ENCODE results near the gene C5orf47. TPM values are rescaled to one million over a fixed set of nuclear protein-coding genes. Genes with fewer than 3 reads are reported as not detected.

The C5orf47 gene
- total RNA-seq, 1 experiment from 2014 or later: not detected

DNA sequence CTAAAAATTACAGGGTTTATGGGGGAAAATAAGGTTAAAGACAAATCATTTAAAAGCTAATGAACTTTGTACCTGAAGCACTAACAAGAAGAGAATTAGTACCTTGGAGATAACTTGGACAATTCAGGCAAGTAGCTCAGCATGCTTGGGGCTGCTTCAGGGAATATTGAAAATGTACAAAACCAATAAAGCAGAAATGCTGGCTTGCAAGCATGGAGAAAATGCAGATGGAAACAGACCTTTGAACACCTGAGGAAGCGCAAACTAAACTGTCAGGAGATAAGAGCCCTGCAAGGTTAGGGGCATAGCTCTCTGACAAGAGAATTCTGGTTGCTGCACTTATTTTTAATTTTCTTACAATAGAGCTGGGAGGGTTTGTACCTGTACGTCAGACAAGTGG, 42.6 kb upstream of the C5orf47 start (continued):
- TF ChIP-seq POLR2AphosphoS5 (IDR thresholded peaks at IDR 0.05; ENCODE audit: low read depth, low read length) (no peak), CEBPB (IDR thresholded peaks at IDR 0.05; ENCODE audit: low read depth) (no peak), POLR2A (IDR thresholded peaks at IDR 0.05; ENCODE audit: borderline replicate concordance, extremely low read depth, insufficient read depth, insufficient read length) (no peak), EGR1 (IDR thresholded peaks at IDR 0.05; ENCODE audit: low read depth) (no peak)

DNA sequence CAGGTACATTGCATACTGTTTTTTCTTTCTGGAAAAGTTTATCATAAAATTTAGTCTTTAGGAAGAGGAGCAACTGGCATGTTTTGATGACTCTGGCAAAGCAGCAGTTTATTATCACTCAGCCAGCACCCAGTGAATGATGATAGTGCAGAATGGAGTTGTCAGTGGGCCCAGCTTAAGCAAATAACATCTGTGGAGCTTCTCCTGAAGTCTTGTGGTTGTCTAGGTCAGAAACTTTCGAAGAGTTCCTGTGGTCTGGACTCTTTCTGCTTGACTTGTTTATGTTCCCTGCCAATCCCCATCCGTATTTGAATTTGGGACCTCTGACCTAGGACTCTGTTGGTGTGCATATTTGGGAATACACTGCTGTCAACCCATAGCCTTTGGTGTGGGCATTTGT, 38.1 kb upstream of the C5orf47 start:
- Histone ChIP-seq H4K20me1 (ENCODE audit: insufficient read depth) (no peaks in the 10 kb centered on the region), H3K9ac (ENCODE audit: low read length) (no peak overlapping the region), H3K4me2 (ENCODE audit: low read length) (no peak overlapping the region), H3K27ac (ENCODE audit: low read depth, low read length) (no peak overlapping the region), H3K27me3 (ENCODE audit: insufficient read depth, low read length) (no peaks in the 10 kb centered on the region), H3K9me2 (ENCODE audit: insufficient read depth) (no peaks in the 10 kb centered on the region), H3K9me3 (ENCODE audit: control insufficient read depth in 1 of 2, insufficient read depth in 1 of 2, low read depth in 1 of 2, low read length in 2 of 2) (no peaks in the 10 kb centered on the region), H3K4me3 (replicated peaks in 1 of 2; ENCODE audit: low read depth in 1 of 2, low read length in 2 of 2) (no peak overlapping the region), H2AFZ (ENCODE audit: low read depth, low read length, poor library complexity, severe bottlenecking) (no peak overlapping the region), H3K4me1 (ENCODE audit: control insufficient read depth in 1 of 2, insufficient read depth in 2 of 2, low read length in 2 of 2) (no peaks in the 10 kb centered on the region), H3K36me3 (ENCODE audit: control insufficient read depth in 1 of 2, insufficient read depth in 2 of 2, low read length in 2 of 2) (peaks cover 0 to 6% of the 10 kb centered on the region in 2 experiments; a peak in 1 of 4 replicates), H3K79me2 (ENCODE audit: insufficient read depth, low read length) (no peaks in the 10 kb centered on the region)
- BruUV-seq (replicated peaks): no TSS peak
- TF ChIP-seq CBX3 (IDR thresholded peaks at IDR 0.05; ENCODE audit: low read depth): no peak
- no peak for TF ChIP-seq SIN3A (IDR thresholded peaks at IDR 0.05; ENCODE audit: low read depth)
- no peak for TF ChIP-seq EGR1 (IDR thresholded peaks at IDR 0.05; ENCODE audit: low read depth)
- TF ChIP-seq POLR2AphosphoS5 (IDR thresholded peaks at IDR 0.05; ENCODE audit: low read depth, low read length): no peak
- no peak for TF ChIP-seq ZFX (IDR thresholded peaks at IDR 0.05)
- no peak for TF ChIP-seq SRF (IDR thresholded peaks at IDR 0.05; ENCODE audit: low read depth)
- TF ChIP-seq EZH2 (IDR thresholded peaks at IDR 0.05): no peak
- no peak for TF ChIP-seq POLR2A (IDR thresholded peaks at IDR 0.05; ENCODE audit: borderline replicate concordance, extremely low read depth, insufficient read depth, insufficient read length)
- TF ChIP-seq TCF7L2 (IDR thresholded peaks at IDR 0.05; ENCODE audit: borderline replicate concordance, extremely low read depth, insufficient read depth, insufficient read length): no peak
- no peak for TF ChIP-seq YY1 (IDR thresholded peaks at IDR 0.05; ENCODE audit: extremely low read depth, insufficient replicate concordance, low read depth, low read length)
- TF ChIP-seq, protein P1, sequence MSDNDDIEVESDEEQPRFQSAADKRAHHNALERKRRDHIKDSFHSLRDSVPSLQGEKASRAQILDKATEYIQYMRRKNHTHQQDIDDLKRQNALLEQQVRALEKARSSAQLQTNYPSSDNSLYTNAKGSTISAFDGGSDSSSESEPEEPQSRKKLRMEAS (IDR thresholded peaks at IDR 0.05): no peak
- TF ChIP-seq JUND (IDR thresholded peaks at IDR 0.05): no peak
- TF ChIP-seq FOSL1 (IDR thresholded peaks at IDR 0.05; ENCODE audit: low read depth): no peak
- TF ChIP-seq, protein P2, sequence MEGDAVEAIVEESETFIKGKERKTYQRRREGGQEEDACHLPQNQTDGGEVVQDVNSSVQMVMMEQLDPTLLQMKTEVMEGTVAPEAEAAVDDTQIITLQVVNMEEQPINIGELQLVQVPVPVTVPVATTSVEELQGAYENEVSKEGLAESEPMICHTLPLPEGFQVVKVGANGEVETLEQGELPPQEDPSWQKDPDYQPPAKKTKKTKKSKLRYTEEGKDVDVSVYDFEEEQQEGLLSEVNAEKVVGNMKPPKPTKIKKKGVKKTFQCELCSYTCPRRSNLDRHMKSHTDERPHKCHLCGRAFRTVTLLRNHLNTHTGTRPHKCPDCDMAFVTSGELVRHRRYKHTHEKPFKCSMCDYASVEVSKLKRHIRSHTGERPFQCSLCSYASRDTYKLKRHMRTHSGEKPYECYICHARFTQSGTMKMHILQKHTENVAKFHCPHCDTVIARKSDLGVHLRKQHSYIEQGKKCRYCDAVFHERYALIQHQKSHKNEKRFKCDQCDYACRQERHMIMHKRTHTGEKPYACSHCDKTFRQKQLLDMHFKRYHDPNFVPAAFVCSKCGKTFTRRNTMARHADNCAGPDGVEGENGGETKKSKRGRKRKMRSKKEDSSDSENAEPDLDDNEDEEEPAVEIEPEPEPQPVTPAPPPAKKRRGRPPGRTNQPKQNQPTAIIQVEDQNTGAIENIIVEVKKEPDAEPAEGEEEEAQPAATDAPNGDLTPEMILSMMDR (IDR thresholded peaks at IDR 0.05 in 2 of 3, conservative IDR thresholded peaks at IDR 0.05 in 1 of 3; ENCODE audit: borderline replicate concordance in 1 of 3, insufficient read depth in 1 of 3, low read depth in 2 of 3, low read length in 2 of 3): no peak
- TF ChIP-seq, protein P3, sequence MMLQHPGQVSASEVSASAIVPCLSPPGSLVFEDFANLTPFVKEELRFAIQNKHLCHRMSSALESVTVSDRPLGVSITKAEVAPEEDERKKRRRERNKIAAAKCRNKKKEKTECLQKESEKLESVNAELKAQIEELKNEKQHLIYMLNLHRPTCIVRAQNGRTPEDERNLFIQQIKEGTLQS (IDR thresholded peaks at IDR 0.05): no peak
- TF ChIP-seq, protein P4, sequence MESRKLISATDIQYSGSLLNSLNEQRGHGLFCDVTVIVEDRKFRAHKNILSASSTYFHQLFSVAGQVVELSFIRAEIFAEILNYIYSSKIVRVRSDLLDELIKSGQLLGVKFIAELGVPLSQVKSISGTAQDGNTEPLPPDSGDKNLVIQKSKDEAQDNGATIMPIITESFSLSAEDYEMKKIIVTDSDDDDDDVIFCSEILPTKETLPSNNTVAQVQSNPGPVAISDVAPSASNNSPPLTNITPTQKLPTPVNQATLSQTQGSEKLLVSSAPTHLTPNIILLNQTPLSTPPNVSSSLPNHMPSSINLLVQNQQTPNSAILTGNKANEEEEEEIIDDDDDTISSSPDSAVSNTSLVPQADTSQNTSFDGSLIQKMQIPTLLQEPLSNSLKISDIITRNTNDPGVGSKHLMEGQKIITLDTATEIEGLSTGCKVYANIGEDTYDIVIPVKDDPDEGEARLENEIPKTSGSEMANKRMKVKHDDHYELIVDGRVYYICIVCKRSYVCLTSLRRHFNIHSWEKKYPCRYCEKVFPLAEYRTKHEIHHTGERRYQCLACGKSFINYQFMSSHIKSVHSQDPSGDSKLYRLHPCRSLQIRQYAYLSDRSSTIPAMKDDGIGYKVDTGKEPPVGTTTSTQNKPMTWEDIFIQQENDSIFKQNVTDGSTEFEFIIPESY (IDR thresholded peaks at IDR 0.05; ENCODE audit: extremely low read depth, insufficient replicate concordance, low read length): no peak
- TF ChIP-seq ZNF274 (IDR thresholded peaks at IDR 0.05; ENCODE audit: low read depth, low read length): no peak
- TF ChIP-seq, protein P5, sequence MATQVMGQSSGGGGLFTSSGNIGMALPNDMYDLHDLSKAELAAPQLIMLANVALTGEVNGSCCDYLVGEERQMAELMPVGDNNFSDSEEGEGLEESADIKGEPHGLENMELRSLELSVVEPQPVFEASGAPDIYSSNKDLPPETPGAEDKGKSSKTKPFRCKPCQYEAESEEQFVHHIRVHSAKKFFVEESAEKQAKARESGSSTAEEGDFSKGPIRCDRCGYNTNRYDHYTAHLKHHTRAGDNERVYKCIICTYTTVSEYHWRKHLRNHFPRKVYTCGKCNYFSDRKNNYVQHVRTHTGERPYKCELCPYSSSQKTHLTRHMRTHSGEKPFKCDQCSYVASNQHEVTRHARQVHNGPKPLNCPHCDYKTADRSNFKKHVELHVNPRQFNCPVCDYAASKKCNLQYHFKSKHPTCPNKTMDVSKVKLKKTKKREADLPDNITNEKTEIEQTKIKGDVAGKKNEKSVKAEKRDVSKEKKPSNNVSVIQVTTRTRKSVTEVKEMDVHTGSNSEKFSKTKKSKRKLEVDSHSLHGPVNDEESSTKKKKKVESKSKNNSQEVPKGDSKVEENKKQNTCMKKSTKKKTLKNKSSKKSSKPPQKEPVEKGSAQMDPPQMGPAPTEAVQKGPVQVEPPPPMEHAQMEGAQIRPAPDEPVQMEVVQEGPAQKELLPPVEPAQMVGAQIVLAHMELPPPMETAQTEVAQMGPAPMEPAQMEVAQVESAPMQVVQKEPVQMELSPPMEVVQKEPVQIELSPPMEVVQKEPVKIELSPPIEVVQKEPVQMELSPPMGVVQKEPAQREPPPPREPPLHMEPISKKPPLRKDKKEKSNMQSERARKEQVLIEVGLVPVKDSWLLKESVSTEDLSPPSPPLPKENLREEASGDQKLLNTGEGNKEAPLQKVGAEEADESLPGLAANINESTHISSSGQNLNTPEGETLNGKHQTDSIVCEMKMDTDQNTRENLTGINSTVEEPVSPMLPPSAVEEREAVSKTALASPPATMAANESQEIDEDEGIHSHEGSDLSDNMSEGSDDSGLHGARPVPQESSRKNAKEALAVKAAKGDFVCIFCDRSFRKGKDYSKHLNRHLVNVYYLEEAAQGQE (IDR thresholded peaks at IDR 0.05; ENCODE audit: low read depth): no peak
- intact Hi-C loops (cut with micrococcal nuclease): no loop called here
- RAD21 ChIA-PET (ENCODE audit: low non-redundant PET in 1 of 2, low total read pairs in 2 of 2, uncharacterized antibody in 2 of 2, unreplicated experiment in 2 of 2): no interaction called here
- CTCF ChIA-PET: no interaction called here
- ATAC-seq: no peak
- DNase-seq (ENCODE audit: low read depth, low spot score): no peak
- POLR2A ChIA-PET: no interaction called here

Data from HCT116 (cell line).